Prostate gland (tissue), 2 donors: ENCODE measurements around the gene ITGA8.

Source experiments
- POLR2AphosphoS5 ChIP-seq: sonication (generic); formaldehyde crosslinking; IDR thresholded peaks from one replicate; pipeline ENCODE4 v1.6.1; 2017; ENCODE audit warnings: antibody characterized with exemption
- TF ChIP-seq, protein P1 (sequence below), 4 experiments: fragments of 200-600 bp in 2 of 4; fragments of 450-650 bp in 2 of 4; sonication (generic) in 2 of 4; IDR thresholded peaks; 1 replicate in 3 of 4; 2 replicates in 1 of 4; pipeline ENCODE4 v1.5.1; 2016 to 2019; ENCODE audit warnings: antibody characterized with exemption in 4 of 4, mild to moderate bottlenecking in 2 of 4, moderate library complexity in 2 of 4

GRCh38 chr10:15632456-15633091 lies 87.1 kb downstream of the ITGA8 start:
- TF ChIP-seq, protein P1, sequence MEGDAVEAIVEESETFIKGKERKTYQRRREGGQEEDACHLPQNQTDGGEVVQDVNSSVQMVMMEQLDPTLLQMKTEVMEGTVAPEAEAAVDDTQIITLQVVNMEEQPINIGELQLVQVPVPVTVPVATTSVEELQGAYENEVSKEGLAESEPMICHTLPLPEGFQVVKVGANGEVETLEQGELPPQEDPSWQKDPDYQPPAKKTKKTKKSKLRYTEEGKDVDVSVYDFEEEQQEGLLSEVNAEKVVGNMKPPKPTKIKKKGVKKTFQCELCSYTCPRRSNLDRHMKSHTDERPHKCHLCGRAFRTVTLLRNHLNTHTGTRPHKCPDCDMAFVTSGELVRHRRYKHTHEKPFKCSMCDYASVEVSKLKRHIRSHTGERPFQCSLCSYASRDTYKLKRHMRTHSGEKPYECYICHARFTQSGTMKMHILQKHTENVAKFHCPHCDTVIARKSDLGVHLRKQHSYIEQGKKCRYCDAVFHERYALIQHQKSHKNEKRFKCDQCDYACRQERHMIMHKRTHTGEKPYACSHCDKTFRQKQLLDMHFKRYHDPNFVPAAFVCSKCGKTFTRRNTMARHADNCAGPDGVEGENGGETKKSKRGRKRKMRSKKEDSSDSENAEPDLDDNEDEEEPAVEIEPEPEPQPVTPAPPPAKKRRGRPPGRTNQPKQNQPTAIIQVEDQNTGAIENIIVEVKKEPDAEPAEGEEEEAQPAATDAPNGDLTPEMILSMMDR (IDR thresholded peaks at IDR 0.05) = no peak
- TF ChIP-seq POLR2AphosphoS5 = no peak
